H1 (cell line): ENCODE results near the gene MPRIP. TPM values are rescaled to one million over a fixed set of nuclear protein-coding genes. Genes with fewer than 3 reads are reported as not detected.

ENCODE experiments used
- CTCF ChIA-PET: fragments of 300-600 bp; sonication (Branson Sonifier 250); formaldehyde crosslinking; loops from one replicate; lab custom pipeline; 2021; ENCODE audit not compliant: partially characterized antibody; lab: Charles Lee
- POLR2A ChIA-PET: fragments of 300-600 bp; sonication (Branson Sonifier 250); formaldehyde crosslinking; loops from one replicate; lab custom pipeline; 2021; ENCODE audit warnings: inconsistent platforms; ENCODE audit not compliant: partially characterized antibody; lab: Charles Lee
- DNase-seq, 2 experiments: peaks; one replicate each; pipeline versions ENCODE4 v3.0.0 to v3.0.0-alpha.2; 2010 to 2022; ENCODE audit warnings: low spot score in 2 of 2, low read depth in 1 of 2, mixed read lengths in 1 of 2
- FAIRE-seq: peaks from 2 replicates; lab custom pipeline; 2011; peaks lifted over from hg19 to GRCh38; lab: Jason Lieb, UNC
- H2AFZ ChIP-seq: 2 replicates; pipeline ENCODE4 v1.8.1; 2012; ENCODE audit warnings: low read length, inconsistent platforms
- H2AK5ac ChIP-seq: 2 replicates; pipeline ENCODE4 v1.6.1; 2013; ENCODE audit warnings: low read depth, low read length
- H2BK120ac ChIP-seq: replicated peaks from 2 replicates; pipeline ENCODE3; 2013; ENCODE audit warnings: low read depth, low read length, inconsistent platforms
- H2BK12ac ChIP-seq: 2 replicates; pipeline ENCODE4 v1.6.1; 2013; ENCODE audit warnings: low read depth, low read length
- H2BK15ac ChIP-seq: 2 replicates; pipeline ENCODE4 v1.6.1; 2013; ENCODE audit warnings: low read length
- H2BK20ac ChIP-seq: 2 replicates; pipeline ENCODE4 v1.6.1; 2013; ENCODE audit warnings: low read length
- H2BK5ac ChIP-seq: 2 replicates; pipeline ENCODE4 v1.6.1; 2013; ENCODE audit warnings: low read depth, low read length
- H3K14ac ChIP-seq: 2 replicates; pipeline ENCODE4 v1.6.1; 2013; ENCODE audit warnings: inconsistent platforms; ENCODE audit not compliant: insufficient read length
- H3K18ac ChIP-seq: 2 replicates; pipeline ENCODE4 v1.6.1; 2013; ENCODE audit warnings: low read length; ENCODE audit errors: extremely low read depth
- H3K23ac ChIP-seq: 2 replicates; pipeline ENCODE4 v1.6.1; 2013; ENCODE audit warnings: inconsistent platforms; ENCODE audit not compliant: insufficient read length
- H3K23me2 ChIP-seq: 2 replicates; pipeline ENCODE4 v1.6.1; 2013; ENCODE audit warnings: low read depth, low read length
- H3K27ac ChIP-seq: 2 replicates; pipeline ENCODE4 v1.6.1; 2011; ENCODE audit warnings: low read depth, low read length, inconsistent platforms
- H3K27me3 ChIP-seq, 4 experiments: replicated peaks in 1 of 4; 1 replicate in 1 of 4; 2 replicates in 3 of 4; pipeline versions ENCODE4 v1.6.1 to v1.8.1; 2011 to 2013; ENCODE audit warnings: low read length in 3 of 4, mild to moderate bottlenecking in 3 of 4, inconsistent platforms in 2 of 4, mixed read lengths in 2 of 4, moderate library complexity in 1 of 4; ENCODE audit not compliant: control insufficient read depth in 3 of 4, insufficient read depth in 3 of 4; ENCODE audit errors: extremely low read depth in 1 of 4
- H3K36me3 ChIP-seq, 4 experiments: 2 replicates each; pipeline versions ENCODE4 v1.6.1 to v1.8.1; 2011 to 2013; ENCODE audit warnings: mild to moderate bottlenecking in 4 of 4, low read length in 3 of 4, moderate library complexity in 2 of 4, control low read depth in 1 of 4, inconsistent platforms in 1 of 4; ENCODE audit not compliant: insufficient read depth in 4 of 4, control insufficient read depth in 2 of 4
- H3K4ac ChIP-seq: replicated peaks from 2 replicates; pipeline ENCODE3; 2013; ENCODE audit warnings: low read length, low read depth, mixed read lengths, inconsistent platforms; ENCODE audit not compliant: insufficient read length
- H3K4me1 ChIP-seq, 4 experiments: replicated peaks in 1 of 4; 1 replicate in 1 of 4; 2 replicates in 3 of 4; pipeline versions ENCODE4 v1.6.1 to v1.8.1; 2011 to 2013; ENCODE audit warnings: low read length in 3 of 4, inconsistent platforms in 2 of 4, mixed read lengths in 1 of 4; ENCODE audit not compliant: insufficient read depth in 4 of 4, control insufficient read depth in 3 of 4
- H3K4me2 ChIP-seq, 2 experiments: 2 replicates each; pipeline versions ENCODE4 v1.6.1 to v1.8.1; 2011 to 2013; ENCODE audit warnings: low read depth in 2 of 2, low read length in 2 of 2, control low read depth in 1 of 2, inconsistent platforms in 1 of 2, mild to moderate bottlenecking in 1 of 2; ENCODE audit not compliant: insufficient read depth in 1 of 2
- H3K4me3 ChIP-seq, 4 experiments: fragments of 200-600, 300-600 bp in 1 of 4; sonication (generic), shearing (Covaris generic), sonication (Bioruptor Twin) in 1 of 4; 2 replicates each; pipeline versions ENCODE4 v1.5.1 to v1.8.1; 2011 to 2016; ENCODE audit warnings: low read length in 4 of 4, low read depth in 3 of 4, control low read depth in 2 of 4, inconsistent platforms in 2 of 4, mild to moderate bottlenecking in 2 of 4, mixed read lengths in 1 of 4, moderate library complexity in 1 of 4; ENCODE audit not compliant: insufficient read depth in 2 of 4; ENCODE audit errors: extremely low read depth in 1 of 4
- H3K56ac ChIP-seq: replicated peaks from 2 replicates; pipeline ENCODE3; 2013; ENCODE audit warnings: low read depth, mild to moderate bottlenecking, mixed read lengths, low read length, inconsistent platforms; ENCODE audit not compliant: insufficient read length
- H3K79me1 ChIP-seq: 2 replicates; pipeline ENCODE4 v1.6.1; 2013; ENCODE audit warnings: low read depth, low read length, control low read depth
- H3K79me2 ChIP-seq, 2 experiments: 2 replicates each; pipeline versions ENCODE4 v1.6.1 to v1.8.1; 2012 to 2013; ENCODE audit warnings: low read length in 2 of 2, mild to moderate bottlenecking in 2 of 2, inconsistent platforms in 1 of 2; ENCODE audit not compliant: insufficient read depth in 2 of 2, control insufficient read depth in 1 of 2
- H3K9ac ChIP-seq, 4 experiments: replicated peaks in 1 of 4; 1 replicate in 1 of 4; 2 replicates in 3 of 4; pipeline versions ENCODE4 v1.6.1 to v1.8.1; 2011 to 2013; ENCODE audit warnings: low read depth in 3 of 4, low read length in 3 of 4, control low read depth in 2 of 4, mild to moderate bottlenecking in 2 of 4, moderate library complexity in 2 of 4, inconsistent platforms in 1 of 4; ENCODE audit errors: extremely low read depth in 1 of 4
- H3K9me3 ChIP-seq, 2 experiments: 2 replicates each; pipeline versions ENCODE4 v1.6.1 to v1.8.1; 2012 to 2013; ENCODE audit warnings: mild to moderate bottlenecking in 2 of 2, moderate library complexity in 2 of 2, control low read depth in 1 of 2, inconsistent platforms in 1 of 2, low read depth in 1 of 2, low read length in 1 of 2, mixed read lengths in 1 of 2; ENCODE audit not compliant: insufficient read depth in 2 of 2
- H4K20me1 ChIP-seq, 2 experiments: replicated peaks in 1 of 2; 2 replicates each; pipeline versions ENCODE3 to v1.8.1; 2011 to 2013; ENCODE audit warnings: inconsistent platforms in 2 of 2, low read length in 2 of 2, mild to moderate bottlenecking in 1 of 2; ENCODE audit not compliant: insufficient read depth in 2 of 2, control insufficient read depth in 1 of 2
- H4K5ac ChIP-seq: 2 replicates; pipeline ENCODE4 v1.6.1; 2013; ENCODE audit warnings: low read length, low read depth, mixed read lengths, inconsistent platforms; ENCODE audit not compliant: insufficient read length
- H4K8ac ChIP-seq: 2 replicates; pipeline ENCODE4 v1.8.0; 2013; ENCODE audit warnings: mild to moderate bottlenecking, moderate library complexity, low read length, inconsistent platforms; ENCODE audit not compliant: insufficient read depth; ENCODE audit errors: extremely low read depth
- H4K91ac ChIP-seq: replicated peaks from 2 replicates; pipeline ENCODE3; 2013; ENCODE audit warnings: low read length, mixed read lengths, inconsistent platforms; ENCODE audit not compliant: insufficient read length
- KDM5A ChIP-seq: fragments of 200-600 bp; IDR thresholded peaks from 2 replicates; pipeline ENCODE4 v1.7.1; 2012; ENCODE audit warnings: mild to moderate bottlenecking, low read length, inconsistent platforms, mixed read lengths
- NANOG ChIP-seq: IDR thresholded peaks from 2 replicates; pipeline ENCODE4 v1.6.1; 2011; ENCODE audit warnings: low read length, low read depth, mild to moderate bottlenecking, inconsistent platforms; ENCODE audit not compliant: insufficient read depth, poor library complexity, severe bottlenecking
- SP4 ChIP-seq: IDR thresholded peaks from 2 replicates; pipeline ENCODE4 v1.6.1; 2012; ENCODE audit warnings: low read length, inconsistent platforms
- WGBS, 2 experiments: shearing (Covaris generic) in 1 of 2; methylation state at CpG; one replicate each; pipeline versions ENCODE4 v1.1.6 to v1.1.7; 2013 to 2015; ENCODE audit warnings: low lambda C conversion rate in 2 of 2, mixed read lengths in 2 of 2, inconsistent platforms in 1 of 2, low coverage in 1 of 2, missing lambda C conversion rate in 1 of 2; ENCODE audit not compliant: insufficient replicate concordance in 2 of 2, insufficient coverage in 1 of 2, insufficient read length in 1 of 2; ENCODE audit errors: extremely low coverage in 1 of 2, missing lambda C conversion rate in 1 of 2; 5-methylcytosine and 5-hydroxymethylcytosine counted together
- polyA plus RNA-seq, 7 experiments: library from polyadenylated mRNA; depleted of rRNA in 3 of 7; stranded (reverse) in 5 of 7; unstranded in 2 of 7; fragments of >200 nt in 5 of 7; fragments of 200-250 nt in 2 of 7; gene quantifications; 1 replicate in 5 of 7; 2 replicates in 1 of 7; 4 replicates in 1 of 7; pipeline versions ENCODE4 v1.2.1 to v1.2.3, GENCODE V29; 2011 to 2013; ENCODE audit warnings: missing spikeins in 2 of 7, mixed read lengths in 2 of 7
- total RNA-seq: library from RNA; stranded (reverse); fragmentation: NEBNext Ultra II Directional; extraction: Animal tissue kit (Norgen Biotek cat#: 25700); gene quantifications from 2 replicates; pipeline ENCODE4 v1.2.1, GENCODE V29; 2021

MPRIP gene
- total and polyA plus RNA-seq, 2 of the 8 experiments (the other 6 are each of a cell fraction or from before 2014, with no cell fraction given), result 48.6 to 146 TPM

GRCh38 chr17:17227608-17228520 lies 185.6 kb downstream of the MPRIP start:
- Histone ChIP-seq H3K9me3 (no peaks in the 10 kb centered on the region), H2BK15ac (no peak overlapping the region), H3K36me3 (peaks cover 17 to 89% (median 64%) of the 10 kb centered on the region in 4 experiments; a peak in 7 of 8 replicates), H3K27ac (no peak overlapping the region), H3K79me1 (no peaks in the 10 kb centered on the region; the same call in 1 of the 2 replicates), H2AFZ (no peak overlapping the region), H2AK5ac (no peak overlapping the region), H3K56ac (no peak overlapping the region), H3K18ac (no peak overlapping the region), H4K5ac (no peak overlapping the region), H3K14ac (no peak overlapping the region), H4K20me1 (peaks cover 11 to 14% of the 10 kb centered on the region in 2 experiments), H4K8ac (no peak overlapping the region), H3K23ac (no peak overlapping the region), H3K9ac (0 out of 7 replicates have a peak overlapping the region, but pooled peaks of 1 of the 4 experiments have one; percentile 5), H3K23me2 (no peaks in the 10 kb centered on the region), H3K4me1 (no peaks in the 10 kb centered on the region), H3K27me3 (no peaks in the 10 kb centered on the region; a peak in 1 of 7 replicates), H2BK5ac (no peak overlapping the region), H3K4me3 (no peak overlapping the region), H3K4me2 (no peak overlapping the region), H2BK12ac (no peak overlapping the region), H3K4ac (no peak overlapping the region), H2BK120ac (no peak overlapping the region), H2BK20ac (no peak overlapping the region), H3K79me2 (peaks cover 0 to 5% of the 10 kb centered on the region in 2 experiments; a peak in 2 of 4 replicates), H4K91ac (no peak overlapping the region)
- no peak for DNase-seq
- WGBS, 2 experiments, result 90% methylated on average over 25 of the region's 25 CpGs; no CpG with 5 or more reads in 1 of the 2 experiments
- POLR2A ChIA-PET, result interaction anchor here (1.1 to 1.7 kb wide), 2 partner anchors 11 to 13 kb away, joined by 3 to 4 read pairs; no protein-coding TSS in a partner anchor
- TF ChIP-seq KDM5A (no peak), SP4 (no peak), NANOG (no peak)
- FAIRE-seq, result no peak
- CTCF ChIA-PET, result interaction anchor here (0.7 kb wide), 1 partner anchor 13 kb away, joined by 3 read pairs; no protein-coding TSS in a partner anchor
